PC-9 (cell line): Measurements from ENCODE around the gene MTARC2.

Source experiments
- EZH2 ChIP-seq: fragments of 200-600 bp; sonication (generic); IDR thresholded peaks from 2 replicates; pipeline ENCODE4 v1.8.0; 2017; ENCODE audit warnings: antibody characterized with exemption, low read depth
- TF ChIP-seq, protein P1 (sequence below): fragments of 200-600 bp; sonication (generic); conservative IDR thresholded peaks from 2 replicates; pipeline ENCODE4 v1.6.1; 2017; ENCODE audit warnings: mixed run types, antibody characterized with exemption, mild to moderate bottlenecking, moderate library complexity

DNA sequence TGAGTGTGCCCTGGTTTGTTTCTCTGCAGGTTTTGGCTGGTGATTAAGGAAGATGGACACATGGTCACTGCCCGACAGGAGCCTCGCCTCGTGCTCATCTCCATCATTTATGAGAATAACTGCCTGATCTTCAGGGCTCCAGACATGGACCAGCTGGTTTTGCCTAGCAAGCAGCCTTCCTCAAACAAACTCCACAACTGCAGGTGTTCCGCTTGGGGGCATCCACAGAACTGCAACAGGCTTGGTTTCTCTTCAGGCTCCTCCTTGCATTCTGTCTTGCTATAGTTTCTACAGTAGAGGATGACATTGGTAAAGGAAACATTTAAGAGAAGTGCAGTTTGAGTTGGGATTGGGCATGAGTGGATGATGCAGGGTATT lies 6.8 kb downstream of the MTARC2 start:
- TF ChIP-seq, protein P1, sequence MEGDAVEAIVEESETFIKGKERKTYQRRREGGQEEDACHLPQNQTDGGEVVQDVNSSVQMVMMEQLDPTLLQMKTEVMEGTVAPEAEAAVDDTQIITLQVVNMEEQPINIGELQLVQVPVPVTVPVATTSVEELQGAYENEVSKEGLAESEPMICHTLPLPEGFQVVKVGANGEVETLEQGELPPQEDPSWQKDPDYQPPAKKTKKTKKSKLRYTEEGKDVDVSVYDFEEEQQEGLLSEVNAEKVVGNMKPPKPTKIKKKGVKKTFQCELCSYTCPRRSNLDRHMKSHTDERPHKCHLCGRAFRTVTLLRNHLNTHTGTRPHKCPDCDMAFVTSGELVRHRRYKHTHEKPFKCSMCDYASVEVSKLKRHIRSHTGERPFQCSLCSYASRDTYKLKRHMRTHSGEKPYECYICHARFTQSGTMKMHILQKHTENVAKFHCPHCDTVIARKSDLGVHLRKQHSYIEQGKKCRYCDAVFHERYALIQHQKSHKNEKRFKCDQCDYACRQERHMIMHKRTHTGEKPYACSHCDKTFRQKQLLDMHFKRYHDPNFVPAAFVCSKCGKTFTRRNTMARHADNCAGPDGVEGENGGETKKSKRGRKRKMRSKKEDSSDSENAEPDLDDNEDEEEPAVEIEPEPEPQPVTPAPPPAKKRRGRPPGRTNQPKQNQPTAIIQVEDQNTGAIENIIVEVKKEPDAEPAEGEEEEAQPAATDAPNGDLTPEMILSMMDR: no peak
- no peak for TF ChIP-seq EZH2
